SU-DHL-6 (cell line): ENCODE data around the gene EPHA6.

Experiments used
- EZH2phosphoT487 ChIP-seq: fragments of 200-600 bp; sonication (generic), shearing (Covaris generic); conservative IDR thresholded peaks from 2 replicates; pipeline ENCODE4 v1.6.1; 2018; ENCODE audit warnings: mild to moderate bottlenecking, antibody characterized with exemption, low read length, moderate library complexity, mixed read lengths
- TF ChIP-seq, protein P1 (sequence below): fragments of 200-600 bp; sonication (generic); IDR thresholded peaks from one replicate; pipeline ENCODE4 v1.5.1; 2017; ENCODE audit warnings: antibody characterized with exemption, mild to moderate bottlenecking, low read length, moderate library complexity; ENCODE audit not compliant: insufficient read depth, poor library complexity, severe bottlenecking

GRCh38 chr3:97235179-97235578, 420.8 kb downstream of the EPHA6 start:
- TF ChIP-seq, protein P1, sequence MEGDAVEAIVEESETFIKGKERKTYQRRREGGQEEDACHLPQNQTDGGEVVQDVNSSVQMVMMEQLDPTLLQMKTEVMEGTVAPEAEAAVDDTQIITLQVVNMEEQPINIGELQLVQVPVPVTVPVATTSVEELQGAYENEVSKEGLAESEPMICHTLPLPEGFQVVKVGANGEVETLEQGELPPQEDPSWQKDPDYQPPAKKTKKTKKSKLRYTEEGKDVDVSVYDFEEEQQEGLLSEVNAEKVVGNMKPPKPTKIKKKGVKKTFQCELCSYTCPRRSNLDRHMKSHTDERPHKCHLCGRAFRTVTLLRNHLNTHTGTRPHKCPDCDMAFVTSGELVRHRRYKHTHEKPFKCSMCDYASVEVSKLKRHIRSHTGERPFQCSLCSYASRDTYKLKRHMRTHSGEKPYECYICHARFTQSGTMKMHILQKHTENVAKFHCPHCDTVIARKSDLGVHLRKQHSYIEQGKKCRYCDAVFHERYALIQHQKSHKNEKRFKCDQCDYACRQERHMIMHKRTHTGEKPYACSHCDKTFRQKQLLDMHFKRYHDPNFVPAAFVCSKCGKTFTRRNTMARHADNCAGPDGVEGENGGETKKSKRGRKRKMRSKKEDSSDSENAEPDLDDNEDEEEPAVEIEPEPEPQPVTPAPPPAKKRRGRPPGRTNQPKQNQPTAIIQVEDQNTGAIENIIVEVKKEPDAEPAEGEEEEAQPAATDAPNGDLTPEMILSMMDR: no peak
- TF ChIP-seq EZH2phosphoT487: no peak
